CD4-positive, alpha-beta T cell (primary cell): Measurements from ENCODE around the gene EXD3. TPM values are rescaled to one million over a fixed set of nuclear protein-coding genes. Genes with fewer than 3 reads are reported as not detected.
A peak's percentile ranks its signal among the peaks of the same experiment; 100 is the strongest.

ENCODE experiments used
- ATAC-seq: fragments of 200-7000 bp; cut with Tn5 transposase; one replicate; pipeline ENCODE4 v1.10.0; 2022; ENCODE audit warnings: mild to moderate bottlenecking; ENCODE audit not compliant: poor library complexity
- CTCF ChIA-PET: fragments of 350-600 bp; sonication (Branson Sonifier 250); formaldehyde crosslinking; loops from one replicate; lab custom pipeline; 2021; ENCODE audit warnings: antibody characterized with exemption, inconsistent platforms; lab: Charles Lee
- POLR2A ChIA-PET: fragments of 350-600 bp; sonication (Branson Sonifier 250); formaldehyde crosslinking; loops from one replicate; lab custom pipeline; 2021; ENCODE audit warnings: antibody characterized with exemption, inconsistent platforms; lab: Charles Lee
- DNase-seq, 14 experiments: peaks; one replicate each; pipeline ENCODE4 v3.0.0-alpha.2; 2013 to 2020; ENCODE audit warnings: mixed read lengths in 2 of 14
- H3K27ac ChIP-seq, 2 donors: one replicate each; pipeline versions ENCODE4 v1.5.1 to v1.7.0; 2013; ENCODE audit warnings: low read length in 2 of 2, low read depth in 1 of 2, mild to moderate bottlenecking in 1 of 2
- H3K27me3 ChIP-seq, 2 experiments: 1 replicate in 1 of 2; 2 replicates in 1 of 2; pipeline versions ENCODE4 v1.6.1 to v1.7.0; 2013; ENCODE audit warnings: low read length in 2 of 2, control low read depth in 1 of 2, mild to moderate bottlenecking in 1 of 2, moderate library complexity in 1 of 2; ENCODE audit not compliant: insufficient read depth in 2 of 2, control insufficient read depth in 1 of 2
- H3K36me3 ChIP-seq: one replicate; pipeline ENCODE4 v1.6.1; 2013; ENCODE audit warnings: low read length, control low read depth; ENCODE audit not compliant: insufficient read depth
- H3K4me1 ChIP-seq: one replicate; pipeline ENCODE4 v1.6.1; 2013; ENCODE audit warnings: low read length, control low read depth; ENCODE audit not compliant: insufficient read depth
- H3K4me3 ChIP-seq: one replicate; pipeline ENCODE4 v1.5.1; 2013; ENCODE audit warnings: mild to moderate bottlenecking, low read length, moderate library complexity
- H3K9me3 ChIP-seq, 2 experiments: 1 replicate in 1 of 2; 2 replicates in 1 of 2; pipeline versions ENCODE4 v1.6.1 to v1.7.0; 2013; ENCODE audit warnings: low read length in 2 of 2, mild to moderate bottlenecking in 2 of 2, control low read depth in 1 of 2, moderate library complexity in 1 of 2; ENCODE audit not compliant: control insufficient read depth in 1 of 2, insufficient read depth in 1 of 2
- H3K27ac Mint-ChIP-seq: one replicate; pipeline ENCODE4 v1.8.0; 2020; ENCODE audit warnings: mixed read lengths
- H3K27me3 Mint-ChIP-seq: one replicate; pipeline ENCODE4 v1.8.0; 2021; ENCODE audit warnings: mixed read lengths
- H3K36me3 Mint-ChIP-seq: one replicate; pipeline ENCODE4 v1.8.0; 2021; ENCODE audit warnings: low read depth, mixed read lengths
- H3K4me1 Mint-ChIP-seq: one replicate; pipeline ENCODE4 v1.8.0; 2021; ENCODE audit warnings: low read depth, mixed read lengths
- H3K4me3 Mint-ChIP-seq: one replicate; pipeline ENCODE4 v1.8.0; 2020; ENCODE audit warnings: mild to moderate bottlenecking, mixed read lengths
- H3K9me3 Mint-ChIP-seq: one replicate; pipeline ENCODE4 v1.8.0; 2020; ENCODE audit warnings: mixed read lengths
- intact Hi-C, 2 experiments: fragments of 100-400 bp; cut with DNase I in 1 of 2; cut with micrococcal nuclease in 1 of 2; formaldehyde crosslinking; loops; one replicate each; pipeline versions ENCODE4 v1.15.1 to v1.9.0; 2023 to 2025; cut with DNase I, micrococcal nuclease
- total RNA-seq, 174 experiments: library from RNA in 2 of 174; stranded (reverse) in 2 of 174; gene quantifications; one replicate each; pipeline ENCODE4 v1.2.3 and lab custom pipeline; 2021 to 2026
- TF ChIP-seq, protein P1 (sequence below): fragments of 200-600 bp; IDR thresholded peaks from one replicate; pipeline ENCODE4 v1.8.0; 2022; ENCODE audit warnings: antibody characterized with exemption, mild to moderate bottlenecking

EXD3 gene
- total RNA-seq, 2 experiments from 2014 or later: 14.9 to 16.9 TPM

DNA sequence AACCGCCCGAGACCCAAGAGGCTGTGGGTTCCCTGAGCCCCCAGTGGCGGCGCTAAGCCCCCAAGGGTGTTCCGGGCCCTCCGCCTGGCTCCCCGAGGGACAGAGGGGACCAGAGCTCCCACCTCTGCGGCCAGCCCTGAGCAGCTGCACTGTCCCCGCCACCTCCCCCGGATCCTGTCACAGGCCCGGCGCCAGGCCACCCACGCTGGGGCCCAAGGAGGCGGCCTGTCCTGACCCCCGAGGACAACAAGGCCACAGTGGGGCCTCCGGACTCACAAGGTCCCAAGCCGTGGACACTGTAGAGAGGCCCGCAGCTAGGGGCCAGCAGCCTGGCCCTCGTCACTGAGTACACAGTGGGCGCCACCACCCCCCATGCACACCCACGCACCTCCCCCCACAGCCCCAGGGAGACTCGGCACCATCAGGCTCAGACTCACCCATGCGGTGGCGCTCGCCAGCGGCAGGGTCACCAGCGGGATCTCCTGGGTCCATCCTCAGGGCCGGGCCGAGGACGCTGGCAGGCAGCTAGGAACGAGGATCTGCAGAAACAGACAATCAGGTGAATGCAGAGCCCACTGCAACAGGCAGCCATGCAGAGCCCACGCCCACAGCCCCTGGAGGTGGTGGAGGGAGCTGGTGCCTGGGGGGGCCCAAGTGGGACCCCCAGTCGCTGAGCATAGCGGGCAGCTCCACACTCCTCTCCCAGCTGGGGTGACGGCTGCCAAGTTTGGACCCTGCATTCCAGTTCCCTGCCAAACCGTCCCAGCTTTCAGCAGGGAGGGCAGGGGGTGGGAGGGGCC is 27.9 kb downstream of the EXD3 start:
- Mint-ChIP-seq H3K27me3 (no peaks in the 10 kb centered on the region), H3K9me3 (no peaks in the 10 kb centered on the region), H3K36me3 (no peaks in the 10 kb centered on the region), H3K27ac (no peak overlapping the region), H3K4me3 (no peak overlapping the region), H3K4me1 (no peaks in the 10 kb centered on the region)
- H3K4me3 ChIP-seq: no peak overlapping the region
- no peaks in the 10 kb centered on the region for H3K27me3 ChIP-seq
- no peaks in the 10 kb centered on the region for H3K4me1 ChIP-seq
- CTCF ChIA-PET: interaction anchor here (0.5 kb wide), 1 partner anchor 51 kb away, joined by 5 read pairs; no protein-coding TSS in a partner anchor
- H3K9me3 ChIP-seq: peaks cover 0 to 5% of the 10 kb centered on the region in 2 experiments
- intact Hi-C loops: no loop called here
- POLR2A ChIA-PET: no interaction called here
- no peak for ATAC-seq
- H3K27ac ChIP-seq: no peak overlapping the region
- TF ChIP-seq, protein P1, sequence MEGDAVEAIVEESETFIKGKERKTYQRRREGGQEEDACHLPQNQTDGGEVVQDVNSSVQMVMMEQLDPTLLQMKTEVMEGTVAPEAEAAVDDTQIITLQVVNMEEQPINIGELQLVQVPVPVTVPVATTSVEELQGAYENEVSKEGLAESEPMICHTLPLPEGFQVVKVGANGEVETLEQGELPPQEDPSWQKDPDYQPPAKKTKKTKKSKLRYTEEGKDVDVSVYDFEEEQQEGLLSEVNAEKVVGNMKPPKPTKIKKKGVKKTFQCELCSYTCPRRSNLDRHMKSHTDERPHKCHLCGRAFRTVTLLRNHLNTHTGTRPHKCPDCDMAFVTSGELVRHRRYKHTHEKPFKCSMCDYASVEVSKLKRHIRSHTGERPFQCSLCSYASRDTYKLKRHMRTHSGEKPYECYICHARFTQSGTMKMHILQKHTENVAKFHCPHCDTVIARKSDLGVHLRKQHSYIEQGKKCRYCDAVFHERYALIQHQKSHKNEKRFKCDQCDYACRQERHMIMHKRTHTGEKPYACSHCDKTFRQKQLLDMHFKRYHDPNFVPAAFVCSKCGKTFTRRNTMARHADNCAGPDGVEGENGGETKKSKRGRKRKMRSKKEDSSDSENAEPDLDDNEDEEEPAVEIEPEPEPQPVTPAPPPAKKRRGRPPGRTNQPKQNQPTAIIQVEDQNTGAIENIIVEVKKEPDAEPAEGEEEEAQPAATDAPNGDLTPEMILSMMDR: no peak
- DNase-seq: no peak
- H3K36me3 ChIP-seq: peaks cover 4% of the 10 kb centered on the region

DNA sequence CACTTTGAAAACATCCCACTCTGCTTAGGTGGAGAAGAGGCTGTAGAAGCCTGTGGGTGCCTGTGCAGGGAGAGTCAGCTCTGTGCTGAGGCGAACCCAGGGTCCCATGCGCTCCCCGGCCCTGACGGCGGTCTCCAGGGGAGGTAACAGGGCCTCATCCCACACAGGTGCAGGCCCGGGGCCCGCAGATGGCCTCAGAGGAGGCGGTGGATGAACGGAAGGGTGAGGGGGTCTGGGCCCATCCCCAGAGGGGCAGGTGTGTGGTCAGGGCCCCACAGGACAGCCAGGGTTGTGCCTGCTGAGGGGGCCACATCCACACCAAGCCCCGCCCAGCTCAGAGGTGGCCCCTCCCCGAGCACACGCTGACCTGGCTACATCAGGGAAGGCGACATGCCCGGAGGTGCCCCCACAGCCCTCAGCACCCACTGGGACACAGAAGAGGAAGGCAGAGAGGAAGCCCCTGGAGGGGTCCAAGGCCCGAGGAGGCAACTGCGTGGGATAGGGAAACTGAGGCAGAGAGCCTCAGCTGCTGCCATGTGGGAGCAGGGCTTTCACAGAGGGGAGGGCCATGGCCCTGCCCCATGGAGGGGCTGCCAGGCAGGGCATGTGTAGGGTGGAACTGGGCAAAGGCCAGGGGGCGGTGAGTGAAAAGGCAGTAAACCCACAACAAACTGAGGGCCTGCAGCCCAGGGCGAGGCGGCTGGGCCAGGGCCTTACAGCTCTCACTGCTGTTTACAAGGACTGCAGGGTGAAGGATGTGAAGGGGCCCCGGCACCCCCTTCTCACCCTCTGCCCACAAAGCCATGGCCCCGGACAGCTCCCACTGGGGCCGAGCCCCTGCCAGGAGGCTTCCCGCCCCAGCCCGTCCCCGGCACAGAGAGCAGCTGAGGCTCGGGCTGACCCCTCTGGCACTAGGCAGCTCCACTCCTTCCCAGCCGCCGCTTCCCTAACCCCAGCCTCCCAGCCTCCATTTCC is 29.5 kb downstream of the EXD3 start:
- Mint-ChIP-seq H3K4me1 (no peaks in the 10 kb centered on the region), H3K4me3 (no peak overlapping the region), H3K9me3 (no peaks in the 10 kb centered on the region), H3K27ac (no peak overlapping the region), H3K36me3 (no peaks in the 10 kb centered on the region), H3K27me3 (no peaks in the 10 kb centered on the region)
- CTCF ChIA-PET: no interaction called here
- TF ChIP-seq, protein P1: no peak
- no peak for DNase-seq
- no peak for ATAC-seq
- H3K9me3 ChIP-seq: peaks cover 0 to 5% of the 10 kb centered on the region in 2 experiments
- no peaks in the 10 kb centered on the region for H3K4me1 ChIP-seq
- H3K27ac ChIP-seq: no peak overlapping the region
- no peak overlapping the region for H3K4me3 ChIP-seq
- no peaks in the 10 kb centered on the region for H3K27me3 ChIP-seq
- peaks cover 4% of the 10 kb centered on the region for H3K36me3 ChIP-seq
- intact Hi-C loops: no loop called here
- POLR2A ChIA-PET: no interaction called here

DNA sequence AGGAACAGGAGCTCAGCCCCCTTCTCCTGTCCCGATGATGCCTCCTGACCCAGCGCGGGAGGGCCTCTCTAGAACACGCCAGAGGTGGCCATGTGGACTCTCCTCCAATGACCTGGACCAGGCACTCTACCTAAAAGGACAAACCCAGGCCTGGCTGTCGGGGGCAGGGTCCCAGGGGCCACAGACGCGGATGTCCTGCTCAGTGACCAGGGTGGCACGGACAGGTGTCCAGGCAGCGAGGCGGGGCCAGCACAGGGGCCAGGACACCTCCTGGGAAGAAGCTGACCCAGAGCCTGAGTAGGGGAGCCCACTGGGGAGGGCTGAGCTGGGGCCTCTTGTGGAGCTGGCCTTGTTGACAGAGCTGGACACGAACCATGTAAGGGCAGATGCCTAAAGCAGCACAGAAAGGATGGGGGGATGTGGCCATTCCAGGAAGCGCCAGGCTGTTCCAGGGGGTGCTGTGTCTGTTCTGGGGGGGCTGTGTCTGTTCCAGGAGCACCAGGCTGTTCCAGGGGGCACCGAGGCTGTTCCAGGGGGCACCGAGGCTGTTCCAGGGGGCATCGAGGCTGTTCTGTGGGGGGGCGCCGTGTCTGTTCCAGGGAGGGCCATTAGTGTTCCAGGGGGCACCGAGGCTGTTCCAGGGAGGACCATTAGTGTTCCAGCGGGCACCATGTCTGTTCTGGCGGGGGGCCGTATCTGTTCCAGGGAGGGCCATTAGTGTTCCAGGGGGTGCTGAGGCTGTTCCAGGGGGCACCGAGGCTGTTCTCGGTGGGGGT is 30.5 kb downstream of the EXD3 start:
- H3K36me3 Mint-ChIP-seq: no peaks in the 10 kb centered on the region
- no peaks in the 10 kb centered on the region for H3K27me3 ChIP-seq
- H3K4me1 Mint-ChIP-seq: peaks cover 5% of the 10 kb centered on the region
- H3K9me3 ChIP-seq: peaks cover 0 to 5% of the 10 kb centered on the region in 2 experiments
- no peak overlapping the region for H3K4me3 Mint-ChIP-seq
- ATAC-seq (no peak), DNase-seq (no peak)
- H3K36me3 ChIP-seq: peaks cover 4% of the 10 kb centered on the region
- peaks cover 10% of the 10 kb centered on the region for H3K4me1 ChIP-seq
- POLR2A ChIA-PET: no interaction called here
- CTCF ChIA-PET: no interaction called here
- TF ChIP-seq, protein P1: no peak
- H3K27ac ChIP-seq: no peak overlapping the region
- H3K4me3 ChIP-seq: no peak overlapping the region
- no peaks in the 10 kb centered on the region for H3K9me3 Mint-ChIP-seq
- H3K27me3 Mint-ChIP-seq: no peaks in the 10 kb centered on the region
- intact Hi-C loops: no loop called here
- H3K27ac Mint-ChIP-seq: peak overlapping the region; percentile 30
